Measurements from ENCODE around the gene TUBGCP3. TPM values are rescaled to one million over a fixed set of nuclear protein-coding genes. Genes with fewer than 3 reads are reported as not detected.
A peak's percentile ranks its signal among the peaks of the same experiment; 100 is the strongest.

The TUBGCP3 gene
- total RNA-seq, 6 experiments from 2014 or later = 13.0 to 20.0 (median 17.6) TPM

DNA sequence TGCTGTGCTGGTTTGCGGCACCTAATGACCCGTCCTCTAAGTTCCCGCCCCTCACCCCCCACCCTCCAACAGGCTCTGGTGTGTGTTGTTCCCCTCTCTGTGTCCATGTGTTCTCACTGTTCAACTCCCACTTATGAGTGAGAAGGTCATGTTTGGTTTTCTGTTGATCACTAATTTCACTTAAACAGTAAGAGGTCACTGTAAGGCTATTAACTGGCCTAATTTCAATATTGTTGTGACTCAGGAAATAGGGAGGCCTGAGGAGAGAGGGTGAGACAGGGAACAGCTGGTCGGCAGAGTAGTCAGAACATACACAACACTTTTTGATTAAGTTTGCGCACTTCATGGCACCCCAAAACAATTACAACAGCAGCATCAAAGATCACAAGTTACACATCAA is 15.6 kb downstream of the TUBGCP3 start:
- WGBS (ENCODE audit: insufficient coverage, low coverage, low lambda C conversion rate, missing lambda C conversion rate) = 58% methylated on average over 5 of the region's 5 CpGs
- Histone ChIP-seq H3K27ac (no peak overlapping the region), H3K4me3 (no peak overlapping the region), H3K9me3 (no peaks in the 10 kb centered on the region), H3K36me3 (peaks cover 0 to 4% (median under 1%) of the 10 kb centered on the region in 4 donors), H3K4me1 (peaks cover 0 to 38% (median 18%) of the 10 kb centered on the region in 4 donors), H3K27me3 (no peaks in the 10 kb centered on the region)
- no peak for TF ChIP-seq POLR2A (IDR thresholded peaks at IDR 0.05)
- TF ChIP-seq, protein P1, sequence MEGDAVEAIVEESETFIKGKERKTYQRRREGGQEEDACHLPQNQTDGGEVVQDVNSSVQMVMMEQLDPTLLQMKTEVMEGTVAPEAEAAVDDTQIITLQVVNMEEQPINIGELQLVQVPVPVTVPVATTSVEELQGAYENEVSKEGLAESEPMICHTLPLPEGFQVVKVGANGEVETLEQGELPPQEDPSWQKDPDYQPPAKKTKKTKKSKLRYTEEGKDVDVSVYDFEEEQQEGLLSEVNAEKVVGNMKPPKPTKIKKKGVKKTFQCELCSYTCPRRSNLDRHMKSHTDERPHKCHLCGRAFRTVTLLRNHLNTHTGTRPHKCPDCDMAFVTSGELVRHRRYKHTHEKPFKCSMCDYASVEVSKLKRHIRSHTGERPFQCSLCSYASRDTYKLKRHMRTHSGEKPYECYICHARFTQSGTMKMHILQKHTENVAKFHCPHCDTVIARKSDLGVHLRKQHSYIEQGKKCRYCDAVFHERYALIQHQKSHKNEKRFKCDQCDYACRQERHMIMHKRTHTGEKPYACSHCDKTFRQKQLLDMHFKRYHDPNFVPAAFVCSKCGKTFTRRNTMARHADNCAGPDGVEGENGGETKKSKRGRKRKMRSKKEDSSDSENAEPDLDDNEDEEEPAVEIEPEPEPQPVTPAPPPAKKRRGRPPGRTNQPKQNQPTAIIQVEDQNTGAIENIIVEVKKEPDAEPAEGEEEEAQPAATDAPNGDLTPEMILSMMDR (IDR thresholded peaks at IDR 0.05) = no peak
- ATAC-seq (peak; percentile 40 to 73 (median 44)), DNase-seq (no peak)
- intact Hi-C loops (cut with DNase I) = no loop called here

DNA sequence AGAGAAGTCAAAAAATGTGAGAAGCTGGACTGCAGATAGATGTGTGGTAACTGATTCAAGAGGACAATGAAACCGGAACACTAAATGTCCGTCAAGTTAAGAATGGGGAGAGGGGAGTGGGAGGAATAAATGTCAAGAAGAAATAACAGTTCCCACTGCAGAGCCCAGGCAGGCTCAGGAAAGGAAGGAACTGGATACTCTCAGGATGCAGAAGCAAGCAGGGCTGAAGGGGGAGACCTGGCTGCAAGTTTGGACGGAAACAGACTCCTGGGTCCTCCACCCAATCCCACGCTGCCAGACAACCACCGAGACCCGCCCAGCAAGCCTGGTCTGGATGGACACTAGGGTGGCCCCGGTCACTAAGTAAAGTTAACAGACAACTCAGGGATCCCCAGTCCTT is 18.1 kb downstream of the TUBGCP3 start:
- DNase-seq (no peak), ATAC-seq (peak in 1 of 4 donors; percentile 28)
- Histone ChIP-seq H3K9me3 (no peaks in the 10 kb centered on the region), H3K36me3 (peaks cover 0 to 15% (median 3%) of the 10 kb centered on the region in 4 donors), H3K27ac (no peak overlapping the region), H3K4me1 (peaks cover 0 to 16% (median 7%) of the 10 kb centered on the region in 4 donors), H3K4me3 (no peak overlapping the region), H3K27me3 (no peaks in the 10 kb centered on the region)
- intact Hi-C loops (cut with DNase I) = no loop called here
- TF ChIP-seq, protein P1 (IDR thresholded peaks at IDR 0.05) = no peak
- no peak for TF ChIP-seq POLR2A (IDR thresholded peaks at IDR 0.05)
- 81% methylated on average over 7 of the region's 7 CpGs for WGBS (ENCODE audit: insufficient coverage, low coverage, low lambda C conversion rate, missing lambda C conversion rate)

DNA sequence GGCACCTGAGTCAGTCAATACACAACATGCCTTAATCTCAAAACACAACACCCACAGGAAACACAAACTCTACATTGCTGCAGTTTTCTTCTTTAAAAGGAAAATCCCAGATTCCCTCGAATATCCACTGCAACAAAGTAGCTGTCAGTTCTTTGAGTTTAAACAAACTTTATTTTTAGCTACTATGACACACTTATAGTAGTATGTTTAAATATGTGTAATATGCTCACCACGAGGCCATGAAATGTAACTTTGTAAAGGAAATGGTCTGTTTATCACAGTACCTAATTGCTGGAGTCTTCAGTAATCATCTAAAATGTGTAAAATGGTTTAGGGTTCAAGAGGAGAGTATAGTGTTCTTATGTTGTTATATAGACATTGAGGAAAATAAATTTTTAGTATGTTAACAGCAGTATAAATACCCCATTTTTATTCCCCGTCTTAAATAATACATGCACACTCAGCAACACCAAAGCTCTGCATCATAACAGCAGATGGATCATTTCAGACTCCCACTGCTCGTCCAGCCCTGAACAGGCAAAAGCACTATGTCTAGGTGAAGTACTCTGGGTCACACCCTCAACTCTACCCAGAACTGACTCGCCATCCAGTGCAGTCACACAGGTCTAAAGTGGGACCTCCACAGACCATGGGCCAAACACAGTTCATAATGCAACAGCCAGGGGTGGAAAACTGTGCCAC is 20.6 kb downstream of the TUBGCP3 start:
- no peaks in the 10 kb centered on the region for H3K27me3 ChIP-seq
- H3K27ac ChIP-seq = no peak overlapping the region
- TF ChIP-seq POLR2A (IDR thresholded peaks at IDR 0.05) = no peak
- TF ChIP-seq, protein P1 (IDR thresholded peaks at IDR 0.05) = no peak
- DNase-seq = no peak
- no peak for ATAC-seq
- no peak overlapping the region for H3K4me3 ChIP-seq
- no peaks in the 10 kb centered on the region for H3K9me3 ChIP-seq
- H3K36me3 ChIP-seq = peaks cover 0 to 17% (median 6%) of the 10 kb centered on the region in 4 donors
- intact Hi-C loops (cut with DNase I) = no loop called here
- peaks cover 0 to 11% (median under 1%) of the 10 kb centered on the region in 4 donors for H3K4me1 ChIP-seq
- WGBS (ENCODE audit: insufficient coverage, low coverage, low lambda C conversion rate, missing lambda C conversion rate) = 82% methylated on average over 4 of the region's 5 CpGs

DNA sequence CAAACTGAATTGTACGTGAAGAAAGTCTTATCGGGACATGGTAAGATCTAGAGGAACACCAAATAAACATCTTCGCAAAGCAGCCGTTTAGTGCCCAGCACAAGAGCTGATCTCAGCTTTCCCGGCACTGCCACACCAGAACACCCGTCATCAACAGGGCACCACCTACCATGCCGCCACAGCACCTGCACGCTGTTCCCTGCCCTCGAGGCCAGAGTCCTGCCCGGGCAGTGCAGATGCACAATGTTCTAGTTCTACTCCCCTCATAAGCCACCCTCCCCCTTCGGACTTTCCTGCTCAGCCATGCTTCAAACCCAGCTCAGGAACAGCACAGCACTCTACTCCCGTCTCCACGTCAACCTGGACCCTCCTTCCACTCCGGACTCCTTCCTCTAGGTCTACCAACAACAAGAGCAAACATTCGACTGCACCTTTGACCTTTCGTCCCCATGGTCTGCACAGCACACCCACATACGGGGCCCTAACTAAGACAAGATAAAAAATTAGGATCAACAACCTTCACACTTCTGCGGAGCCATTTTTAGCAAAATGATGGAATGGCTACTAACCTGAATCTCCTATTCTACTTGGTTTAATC is 25.1 kb downstream of the TUBGCP3 start:
- TF ChIP-seq POLR2A (IDR thresholded peaks at IDR 0.05) = no peak
- TF ChIP-seq, protein P1 (IDR thresholded peaks at IDR 0.05) = no peak
- Histone ChIP-seq H3K36me3 (peaks cover 0 to 22% (median 11%) of the 10 kb centered on the region in 4 donors), H3K9me3 (no peaks in the 10 kb centered on the region), H3K4me1 (peaks cover 0 to 6% (median 0%) of the 10 kb centered on the region in 4 donors), H3K27me3 (no peaks in the 10 kb centered on the region), H3K4me3 (no peak overlapping the region), H3K27ac (peak overlapping the region; percentile 44 to 57 (median 57))
- WGBS (ENCODE audit: insufficient coverage, low coverage, low lambda C conversion rate, missing lambda C conversion rate) = 28% methylated on average over 14 of the region's 18 CpGs
- DNase-seq = peak; percentile 75 to 85 (median 78)
- intact Hi-C loops (cut with DNase I) = no loop called here
- ATAC-seq = peak; percentile 92 to 98 (median 95)
